HG03039 (cell line): Measurements from ENCODE around the gene EIF2AK3.
A peak's percentile ranks its signal among the peaks of the same experiment; 100 is the strongest.
"Not testable (repeated sequence)": the region's sequence is repeated elsewhere in the genome, so short reads cannot be mapped to it uniquely, and the experiment has no call there.

Experiments
- ATAC-seq: cut with Tn5 transposase; IDR thresholded peaks from one replicate; pipeline ENCODE4 v1.9.1; 2021; ENCODE audit warnings: mild to moderate bottlenecking, moderate library complexity; ENCODE audit not compliant: unreplicated experiment

Gene EIF2AK3

GRCh38 chr2:88599527-88599926 is 27.7 kb downstream of the EIF2AK3 start:
- no peak for ATAC-seq

- ATAC-seq = no peak
Observed at GRCh38 chr2:88597168-88597567, 30.1 kb downstream of the EIF2AK3 start.

- no peak for ATAC-seq
Observed at GRCh38 chr2:88596141-88596830, 31.0 kb downstream of the EIF2AK3 start.

- ATAC-seq = no peak
Observed at GRCh38 chr2:88591698-88592097, 35.6 kb downstream of the EIF2AK3 start.

- no peak for ATAC-seq
Observed at GRCh38 chr2:88590998-88591613, 36.2 kb downstream of the EIF2AK3 start.

GRCh38 chr2:88585969-88586368 is 41.3 kb downstream of the EIF2AK3 start:
- no peak for ATAC-seq

GRCh38 chr2:88582030-88582429 is 45.2 kb downstream of the EIF2AK3 start:
- no peak for ATAC-seq

- no peak for ATAC-seq
Observed at GRCh38 chr2:88580088-88580487, 47.2 kb downstream of the EIF2AK3 start.

GRCh38 chr2:88575630-88576029 is 51.6 kb downstream of the EIF2AK3 start:
- ATAC-seq = no peak

- no peak for ATAC-seq
Observed at GRCh38 chr2:88575051-88575450, 52.2 kb downstream of the EIF2AK3 start.

GRCh38 chr2:88574445-88574844 is 52.8 kb downstream of the EIF2AK3 start:
- peak; percentile 93 for ATAC-seq

- ATAC-seq = no peak
Observed at GRCh38 chr2:88568179-88568578, 59.1 kb downstream of the EIF2AK3 start.

GRCh38 chr2:88564402-88564801 is 62.9 kb downstream of the EIF2AK3 start:
- ATAC-seq = no peak

GRCh38 chr2:88563129-88563528 is 64.1 kb downstream of the EIF2AK3 start:
- no peak for ATAC-seq

GRCh38 chr2:88561646-88562388 is 65.4 kb downstream of the EIF2AK3 start:
- peak; percentile 54 for ATAC-seq

- no peak for ATAC-seq
Observed at GRCh38 chr2:88560619-88561307, 66.5 kb downstream of the EIF2AK3 start.

- ATAC-seq = no peak
Observed at GRCh38 chr2:88557290-88557689, 70.0 kb downstream of the EIF2AK3 start.

GRCh38 chr2:88556026-88556425 is 71.2 kb downstream of the EIF2AK3 start:
- no peak for ATAC-seq

GRCh38 chr2:88554189-88554588 is 73.1 kb downstream of the EIF2AK3 start:
- no peak for ATAC-seq

GRCh38 chr2:88549616-88550292 is 77.5 kb downstream of the EIF2AK3 start:
- no peak for ATAC-seq

- ATAC-seq = not testable (repeated sequence)
Observed at GRCh38 chr2:88546291-88546690, 81.0 kb downstream of the EIF2AK3 start.
